SK-N-SH (cell line): ENCODE measurements around the gene TEAD3. TPM values are rescaled to one million over a fixed set of nuclear protein-coding genes. Genes with fewer than 3 reads are reported as not detected.

ENCODE experiments used
- CTCF ChIA-PET: fragments of 300-600, 350-600 bp; formaldehyde crosslinking; extraction: SDS; loops from one replicate; lab custom pipeline; 2021; lab: Yijun Ruan, JAX
- POLR2A ChIA-PET: fragments of 350-600 bp; sonication (Branson Sonifier 250); formaldehyde crosslinking; extraction: SDS; loops from one replicate; lab custom pipeline; 2020; ENCODE audit warnings: antibody characterized with exemption, inconsistent platforms; lab: Yijun Ruan, JAX
- DNase-seq: peaks from one replicate; pipeline ENCODE4 v3.0.0; 2012
- H2AFZ ChIP-seq: fragments of 200-600 bp; sonication (generic); 2 replicates; pipeline ENCODE4 v1.8.1; 2016; ENCODE audit warnings: antibody characterized with exemption, mild to moderate bottlenecking, low read depth
- H3F3A ChIP-seq: fragments of 200-600 bp; sonication (generic); replicated peaks from 2 replicates; pipeline ENCODE3; 2016; ENCODE audit warnings: antibody characterized with exemption, mild to moderate bottlenecking; ENCODE audit not compliant: insufficient read depth
- H3K27ac ChIP-seq, 2 experiments: fragments of 200-500 bp in 1 of 2; fragments of 200-600 bp in 1 of 2; sonication (Bioruptor generic) in 1 of 2; sonication (generic), shearing (Covaris generic) in 1 of 2; 2 replicates each; pipeline versions ENCODE4 v1.5.1 to v1.6.1; 2014 to 2016; ENCODE audit warnings: low read depth in 2 of 2, inconsistent platforms in 1 of 2, low read length in 1 of 2, mild to moderate bottlenecking in 1 of 2, mixed read lengths in 1 of 2
- H3K27me3 ChIP-seq: fragments of 200-600 bp; sonication (generic), shearing (Covaris generic); 2 replicates; pipeline ENCODE4 v1.6.1; 2016; ENCODE audit warnings: mixed run types; ENCODE audit not compliant: insufficient read depth
- H3K36me3 ChIP-seq, 2 experiments: fragments of 200-500 bp in 1 of 2; fragments of 200-600 bp in 1 of 2; sonication (Bioruptor generic) in 1 of 2; sonication (generic) in 1 of 2; replicated peaks in 1 of 2; 2 replicates each; pipeline versions ENCODE3 to v1.5.1; 2014 to 2016; ENCODE audit warnings: low read length in 1 of 2, mild to moderate bottlenecking in 1 of 2; ENCODE audit not compliant: insufficient read depth in 2 of 2, control insufficient read depth in 1 of 2
- H3K4me1 ChIP-seq, 2 experiments: fragments of 200-500 bp in 1 of 2; fragments of 200-600 bp in 1 of 2; sonication (Bioruptor generic) in 1 of 2; sonication (generic), shearing (Covaris generic) in 1 of 2; 2 replicates each; pipeline versions ENCODE4 v1.5.1 to v1.6.1; 2014 to 2016; ENCODE audit warnings: low read depth in 1 of 2, low read length in 1 of 2, mixed run types in 1 of 2; ENCODE audit not compliant: insufficient read depth in 2 of 2, control insufficient read depth in 1 of 2
- H3K4me2 ChIP-seq: fragments of 200-600 bp; sonication (generic), shearing (Covaris generic); 2 replicates; pipeline ENCODE4 v1.6.1; 2017; ENCODE audit warnings: mixed run types
- H3K4me3 ChIP-seq, 2 experiments: fragments of 200-500 bp in 1 of 2; fragments of 200-600 bp in 1 of 2; sonication (Bioruptor generic) in 1 of 2; sonication (generic), shearing (Covaris generic) in 1 of 2; 2 replicates each; pipeline versions ENCODE4 v1.5.1 to v1.8.1; 2014 to 2016; ENCODE audit warnings: low read depth in 2 of 2, inconsistent platforms in 1 of 2, low read length in 1 of 2, mild to moderate bottlenecking in 1 of 2, mixed read lengths in 1 of 2, moderate library complexity in 1 of 2
- H3K79me2 ChIP-seq: fragments of 200-600 bp; sonication (generic); 2 replicates; pipeline ENCODE4 v1.8.1; 2017; ENCODE audit warnings: mild to moderate bottlenecking; ENCODE audit not compliant: insufficient read depth
- H3K9ac ChIP-seq: fragments of 200-600 bp; sonication (generic); 2 replicates; pipeline ENCODE4 v1.6.1; 2017; ENCODE audit warnings: mixed run types
- H3K9me2 ChIP-seq: fragments of 200-600 bp; sonication (generic); 2 replicates; pipeline ENCODE4 v1.6.1; 2017; ENCODE audit warnings: mixed run types
- H3K9me3 ChIP-seq: fragments of 200-600 bp; sonication (generic); 2 replicates; pipeline ENCODE4 v1.6.1; 2017; ENCODE audit warnings: mixed run types, mild to moderate bottlenecking, moderate library complexity
- H4K20me1 ChIP-seq: fragments of 200-600 bp; sonication (generic); 2 replicates; pipeline ENCODE4 v1.6.1; 2017; ENCODE audit warnings: mild to moderate bottlenecking, mixed run types; ENCODE audit not compliant: insufficient read depth
- CHD2 ChIP-seq: fragments of 150-350 bp; IDR thresholded peaks from 2 replicates; pipeline ENCODE4 v1.6.1; 2018; ENCODE audit warnings: low read length; ENCODE audit not compliant: partially characterized antibody
- FOSL2 ChIP-seq: IDR thresholded peaks from 2 replicates; pipeline ENCODE4 v1.4.0; 2012; ENCODE audit warnings: low read depth, mild to moderate bottlenecking, moderate library complexity, borderline replicate concordance
- GABPA ChIP-seq: IDR thresholded peaks from 2 replicates; pipeline ENCODE4 v1.4.0; 2012; ENCODE audit warnings: low read depth, mild to moderate bottlenecking
- MXI1 ChIP-seq: IDR thresholded peaks from 2 replicates; pipeline ENCODE4 v1.6.1; 2012; ENCODE audit warnings: mild to moderate bottlenecking, low read depth, low read length, improper control_type of control experiment
- POLR2AphosphoS5 ChIP-seq: IDR thresholded peaks from 2 replicates; pipeline ENCODE4 v1.6.1; 2012; ENCODE audit warnings: low read depth, low read length
- RFX5 ChIP-seq: IDR thresholded peaks from 2 replicates; pipeline ENCODE4 v1.6.1; 2012; ENCODE audit warnings: mild to moderate bottlenecking, improper control_type of control experiment, low read length
- SMC3 ChIP-seq: IDR thresholded peaks from 2 replicates; pipeline ENCODE4 v1.6.1; 2012; ENCODE audit warnings: low read depth, low read length, improper control_type of control experiment
- TCF12 ChIP-seq: IDR thresholded peaks from 2 replicates; pipeline ENCODE4 v1.4.0; 2012
- TEAD4 ChIP-seq: IDR thresholded peaks from 2 replicates; pipeline ENCODE4 v1.4.0; 2012; ENCODE audit warnings: mild to moderate bottlenecking, borderline replicate concordance; ENCODE audit not compliant: insufficient read depth
- YY1 ChIP-seq: IDR thresholded peaks from 2 replicates; pipeline ENCODE4 v1.4.0; 2012; ENCODE audit warnings: low read depth, mild to moderate bottlenecking
- WGBS: methylation state at CpG from one replicate; pipeline ENCODE4 v1.1.6; 2017; ENCODE audit warnings: low lambda C conversion rate; 5-methylcytosine and 5-hydroxymethylcytosine counted together
- polyA plus RNA-seq, 3 experiments: library from polyadenylated mRNA; depleted of rRNA; stranded (reverse); fragments of >200 nt; gene quantifications; 2 replicates each; pipeline ENCODE4 v1.2.3, GENCODE V29; 2012
- TF ChIP-seq, protein P1 (sequence below): IDR thresholded peaks from 2 replicates; pipeline ENCODE4 v1.6.1; 2012; ENCODE audit warnings: mild to moderate bottlenecking, low read depth, low read length, moderate library complexity
- TF ChIP-seq, protein P2 (sequence below): fragments of 200-600 bp; sonication (generic); IDR thresholded peaks from 2 replicates; pipeline ENCODE4 v1.6.1; 2017; ENCODE audit warnings: antibody characterized with exemption, mild to moderate bottlenecking, moderate library complexity

The TEAD3 gene
- polyA plus RNA-seq, 1 of the 3 experiments (the other 2 are of a cell fraction): 7.1 TPM

DNA sequence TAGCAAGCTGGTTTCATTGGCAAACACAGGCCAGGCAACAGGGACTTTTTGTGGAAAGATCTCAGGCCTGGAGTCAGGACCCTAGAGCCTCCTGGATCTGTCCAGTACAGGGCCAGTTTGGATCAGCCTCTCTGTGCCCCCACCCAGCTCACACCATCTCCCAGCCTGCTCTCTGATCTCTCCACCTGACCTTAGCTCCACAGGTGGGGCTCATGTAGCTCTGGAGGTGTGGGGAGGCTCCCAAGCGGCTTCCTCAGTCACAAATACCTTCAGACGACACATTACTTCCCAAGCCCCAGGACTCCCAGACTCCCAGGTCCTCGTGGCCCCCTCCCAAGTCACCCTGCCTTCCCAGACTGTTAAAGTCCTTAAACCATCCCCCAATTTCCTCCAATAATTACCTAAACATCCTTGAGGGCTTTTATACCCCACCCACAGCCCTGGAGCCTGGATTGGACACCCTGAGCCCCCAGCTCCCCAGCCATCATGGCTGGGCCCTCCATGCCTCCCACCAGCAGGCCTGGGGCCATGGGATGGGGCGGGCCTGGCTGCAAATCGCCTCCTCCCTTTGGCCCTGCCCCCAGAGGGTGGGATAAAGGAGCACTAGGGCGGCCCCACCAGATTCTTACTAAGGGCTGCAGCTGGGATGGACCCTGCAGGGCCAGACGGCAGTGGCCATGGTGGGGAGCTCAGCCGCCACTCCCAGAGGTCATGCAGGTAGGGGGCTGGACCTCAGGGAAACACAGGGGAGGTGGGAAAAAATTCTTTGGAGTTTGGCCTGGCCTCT, 60.6 kb downstream of the TEAD3 start:
- POLR2A ChIA-PET: no interaction called here
- no peak for DNase-seq
- CTCF ChIA-PET: interaction anchor here (1.6 to 3.0 kb wide), 3 partner anchors 13 to 94 kb away, joined by 6 to 18 read pairs (median 11); partner anchors contain the start of gene PPARD
- TF ChIP-seq CHD2 (no peak), GABPA (no peak), YY1 (no peak), FOSL2 (no peak), SMC3 (no peak), RFX5 (no peak), TCF12 (no peak), TEAD4 (no peak), MXI1 (no peak), POLR2AphosphoS5 (no peak)
- TF ChIP-seq, protein P1, sequence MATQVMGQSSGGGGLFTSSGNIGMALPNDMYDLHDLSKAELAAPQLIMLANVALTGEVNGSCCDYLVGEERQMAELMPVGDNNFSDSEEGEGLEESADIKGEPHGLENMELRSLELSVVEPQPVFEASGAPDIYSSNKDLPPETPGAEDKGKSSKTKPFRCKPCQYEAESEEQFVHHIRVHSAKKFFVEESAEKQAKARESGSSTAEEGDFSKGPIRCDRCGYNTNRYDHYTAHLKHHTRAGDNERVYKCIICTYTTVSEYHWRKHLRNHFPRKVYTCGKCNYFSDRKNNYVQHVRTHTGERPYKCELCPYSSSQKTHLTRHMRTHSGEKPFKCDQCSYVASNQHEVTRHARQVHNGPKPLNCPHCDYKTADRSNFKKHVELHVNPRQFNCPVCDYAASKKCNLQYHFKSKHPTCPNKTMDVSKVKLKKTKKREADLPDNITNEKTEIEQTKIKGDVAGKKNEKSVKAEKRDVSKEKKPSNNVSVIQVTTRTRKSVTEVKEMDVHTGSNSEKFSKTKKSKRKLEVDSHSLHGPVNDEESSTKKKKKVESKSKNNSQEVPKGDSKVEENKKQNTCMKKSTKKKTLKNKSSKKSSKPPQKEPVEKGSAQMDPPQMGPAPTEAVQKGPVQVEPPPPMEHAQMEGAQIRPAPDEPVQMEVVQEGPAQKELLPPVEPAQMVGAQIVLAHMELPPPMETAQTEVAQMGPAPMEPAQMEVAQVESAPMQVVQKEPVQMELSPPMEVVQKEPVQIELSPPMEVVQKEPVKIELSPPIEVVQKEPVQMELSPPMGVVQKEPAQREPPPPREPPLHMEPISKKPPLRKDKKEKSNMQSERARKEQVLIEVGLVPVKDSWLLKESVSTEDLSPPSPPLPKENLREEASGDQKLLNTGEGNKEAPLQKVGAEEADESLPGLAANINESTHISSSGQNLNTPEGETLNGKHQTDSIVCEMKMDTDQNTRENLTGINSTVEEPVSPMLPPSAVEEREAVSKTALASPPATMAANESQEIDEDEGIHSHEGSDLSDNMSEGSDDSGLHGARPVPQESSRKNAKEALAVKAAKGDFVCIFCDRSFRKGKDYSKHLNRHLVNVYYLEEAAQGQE: no peak
- TF ChIP-seq, protein P2, sequence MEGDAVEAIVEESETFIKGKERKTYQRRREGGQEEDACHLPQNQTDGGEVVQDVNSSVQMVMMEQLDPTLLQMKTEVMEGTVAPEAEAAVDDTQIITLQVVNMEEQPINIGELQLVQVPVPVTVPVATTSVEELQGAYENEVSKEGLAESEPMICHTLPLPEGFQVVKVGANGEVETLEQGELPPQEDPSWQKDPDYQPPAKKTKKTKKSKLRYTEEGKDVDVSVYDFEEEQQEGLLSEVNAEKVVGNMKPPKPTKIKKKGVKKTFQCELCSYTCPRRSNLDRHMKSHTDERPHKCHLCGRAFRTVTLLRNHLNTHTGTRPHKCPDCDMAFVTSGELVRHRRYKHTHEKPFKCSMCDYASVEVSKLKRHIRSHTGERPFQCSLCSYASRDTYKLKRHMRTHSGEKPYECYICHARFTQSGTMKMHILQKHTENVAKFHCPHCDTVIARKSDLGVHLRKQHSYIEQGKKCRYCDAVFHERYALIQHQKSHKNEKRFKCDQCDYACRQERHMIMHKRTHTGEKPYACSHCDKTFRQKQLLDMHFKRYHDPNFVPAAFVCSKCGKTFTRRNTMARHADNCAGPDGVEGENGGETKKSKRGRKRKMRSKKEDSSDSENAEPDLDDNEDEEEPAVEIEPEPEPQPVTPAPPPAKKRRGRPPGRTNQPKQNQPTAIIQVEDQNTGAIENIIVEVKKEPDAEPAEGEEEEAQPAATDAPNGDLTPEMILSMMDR: no peak
- H4K20me1 ChIP-seq: no peaks in the 10 kb centered on the region
- no peaks in the 10 kb centered on the region for H3K36me3 ChIP-seq
- H3K4me1 ChIP-seq: peaks cover 0 to 2% of the 10 kb centered on the region in 2 experiments; a peak in 1 of 4 replicates
- no peak overlapping the region for H2AFZ ChIP-seq
- no peaks in the 10 kb centered on the region for H3K9me2 ChIP-seq
- no peaks in the 10 kb centered on the region for H3F3A ChIP-seq
- no peak overlapping the region for H3K4me2 ChIP-seq
- 62% methylated on average over 4 of the region's 8 CpGs for WGBS
- H3K4me3 ChIP-seq: no peak overlapping the region
- H3K9me3 ChIP-seq: no peaks in the 10 kb centered on the region
- no peaks in the 10 kb centered on the region for H3K79me2 ChIP-seq
- H3K27ac ChIP-seq: no peak overlapping the region
- no peak overlapping the region for H3K9ac ChIP-seq
- H3K27me3 ChIP-seq: no peaks in the 10 kb centered on the region
